Chondrocyte (in vitro differentiated cells): ENCODE results near the gene ARHGAP15. TPM values are rescaled to one million over a fixed set of nuclear protein-coding genes. Genes with fewer than 3 reads are reported as not detected.

Experiments
- DNase-seq: peaks from one replicate; pipeline ENCODE4 v3.0.0; 2021; ENCODE audit warnings: mixed read lengths, low spot score
- H3K27ac Mint-ChIP-seq: one replicate; pipeline ENCODE4 v1.8.0; 2021; ENCODE audit warnings: mild to moderate bottlenecking, moderate library complexity, mixed read lengths; ENCODE audit not compliant: unreplicated experiment
- H3K27me3 Mint-ChIP-seq: 2 replicates; pipeline ENCODE4 v1.8.0; 2021; ENCODE audit warnings: low read depth, mixed read lengths
- H3K36me3 Mint-ChIP-seq: 2 replicates; pipeline ENCODE4 v1.8.0; 2021; ENCODE audit warnings: low read depth, mixed read lengths
- H3K4me1 Mint-ChIP-seq: 2 replicates; pipeline ENCODE4 v1.8.0; 2021; ENCODE audit warnings: low read depth, mild to moderate bottlenecking, mixed read lengths
- H3K4me3 Mint-ChIP-seq: one replicate; pipeline ENCODE4 v1.8.0; 2021; ENCODE audit warnings: mild to moderate bottlenecking, moderate library complexity, mixed read lengths; ENCODE audit not compliant: unreplicated experiment
- H3K9me3 Mint-ChIP-seq: 2 replicates; pipeline ENCODE4 v1.8.0; 2021; ENCODE audit warnings: low read depth, mixed read lengths
- total RNA-seq: library from RNA; stranded (reverse); gene quantifications from 3 replicates; pipeline ENCODE4 v1.2.1, GENCODE V29; 2021
- TF ChIP-seq, protein P1 (sequence below): fragments of 200-600 bp; sonication (generic); IDR thresholded peaks from 2 replicates; pipeline ENCODE4 v1.5.0; 2021; ENCODE audit warnings: antibody characterized with exemption, mild to moderate bottlenecking, moderate library complexity

The ARHGAP15 gene
- total RNA-seq, 1 donor from 2014 or later = 0.42 TPM

DNA sequence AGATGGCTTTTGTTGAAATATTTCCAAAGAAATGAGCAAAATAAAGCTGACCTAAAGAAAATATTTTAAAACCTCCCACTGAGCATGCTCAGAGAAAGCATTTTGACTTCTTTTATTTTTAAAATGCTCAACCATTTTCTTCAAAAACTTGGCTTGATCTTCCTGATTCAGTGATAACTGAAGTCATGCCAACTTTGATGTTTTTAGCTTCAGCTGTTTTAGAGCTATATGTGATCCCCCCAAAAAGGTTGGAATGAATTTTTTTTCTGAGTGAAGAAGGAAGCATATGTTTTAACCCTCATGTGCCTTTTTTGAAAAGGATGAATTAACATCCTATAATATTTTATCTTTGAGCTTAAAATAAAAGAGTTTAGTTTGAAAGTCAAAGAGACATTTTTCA lies 612.0 kb downstream of the ARHGAP15 start:
- DNase-seq = no peak
- no peaks in the 10 kb centered on the region for H3K36me3 Mint-ChIP-seq
- H3K4me1 Mint-ChIP-seq = peaks cover 35% of the 10 kb centered on the region
- TF ChIP-seq, protein P1, sequence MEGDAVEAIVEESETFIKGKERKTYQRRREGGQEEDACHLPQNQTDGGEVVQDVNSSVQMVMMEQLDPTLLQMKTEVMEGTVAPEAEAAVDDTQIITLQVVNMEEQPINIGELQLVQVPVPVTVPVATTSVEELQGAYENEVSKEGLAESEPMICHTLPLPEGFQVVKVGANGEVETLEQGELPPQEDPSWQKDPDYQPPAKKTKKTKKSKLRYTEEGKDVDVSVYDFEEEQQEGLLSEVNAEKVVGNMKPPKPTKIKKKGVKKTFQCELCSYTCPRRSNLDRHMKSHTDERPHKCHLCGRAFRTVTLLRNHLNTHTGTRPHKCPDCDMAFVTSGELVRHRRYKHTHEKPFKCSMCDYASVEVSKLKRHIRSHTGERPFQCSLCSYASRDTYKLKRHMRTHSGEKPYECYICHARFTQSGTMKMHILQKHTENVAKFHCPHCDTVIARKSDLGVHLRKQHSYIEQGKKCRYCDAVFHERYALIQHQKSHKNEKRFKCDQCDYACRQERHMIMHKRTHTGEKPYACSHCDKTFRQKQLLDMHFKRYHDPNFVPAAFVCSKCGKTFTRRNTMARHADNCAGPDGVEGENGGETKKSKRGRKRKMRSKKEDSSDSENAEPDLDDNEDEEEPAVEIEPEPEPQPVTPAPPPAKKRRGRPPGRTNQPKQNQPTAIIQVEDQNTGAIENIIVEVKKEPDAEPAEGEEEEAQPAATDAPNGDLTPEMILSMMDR = no peak
- H3K27me3 Mint-ChIP-seq = no peaks in the 10 kb centered on the region
- H3K9me3 Mint-ChIP-seq = no peaks in the 10 kb centered on the region
- no peak overlapping the region for H3K4me3 Mint-ChIP-seq
- H3K27ac Mint-ChIP-seq = no peak overlapping the region

DNA sequence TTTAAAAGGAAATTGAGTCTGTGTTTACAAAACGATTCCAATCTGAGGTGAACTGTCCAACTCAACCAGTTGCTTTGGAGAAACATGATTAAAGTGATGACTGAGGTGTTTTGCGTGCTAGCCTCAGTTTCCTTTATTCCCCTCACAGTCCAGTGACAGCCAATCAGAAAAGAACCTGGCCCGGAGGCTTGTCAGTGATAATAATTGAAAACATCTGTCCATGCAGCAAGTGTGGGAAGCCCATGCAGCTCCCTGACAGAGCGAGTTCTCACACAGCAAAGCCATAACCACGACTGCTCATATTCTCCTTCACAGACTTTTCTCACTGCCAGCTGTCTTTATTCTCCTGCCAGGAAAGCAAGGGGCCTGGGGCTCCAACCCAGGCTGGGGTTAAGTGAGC lies 613.4 kb downstream of the ARHGAP15 start:
- no peak for DNase-seq

GRCh38 chr2:143744114-143744513 lies 614.9 kb downstream of the ARHGAP15 start:
- TF ChIP-seq, protein P1 = no peak
- H3K27me3 Mint-ChIP-seq = no peaks in the 10 kb centered on the region
- no peak overlapping the region for H3K4me3 Mint-ChIP-seq
- no peak for DNase-seq
- H3K36me3 Mint-ChIP-seq = no peaks in the 10 kb centered on the region
- peaks cover 35% of the 10 kb centered on the region for H3K4me1 Mint-ChIP-seq
- no peak overlapping the region for H3K27ac Mint-ChIP-seq
- H3K9me3 Mint-ChIP-seq = no peaks in the 10 kb centered on the region

More for the DNA sequence above, 613.4 kb downstream of the ARHGAP15 start:
- H3K9me3 Mint-ChIP-seq = no peaks in the 10 kb centered on the region
- H3K27ac Mint-ChIP-seq = peak overlapping the region; percentile 33
- H3K27me3 Mint-ChIP-seq = no peaks in the 10 kb centered on the region
- H3K4me3 Mint-ChIP-seq = no peak overlapping the region
- TF ChIP-seq, protein P1 = no peak
- peaks cover 35% of the 10 kb centered on the region for H3K4me1 Mint-ChIP-seq
- no peaks in the 10 kb centered on the region for H3K36me3 Mint-ChIP-seq

GRCh38 chr2:143745060-143745459 lies 615.8 kb downstream of the ARHGAP15 start:
- Mint-ChIP-seq H3K4me3 (no peak overlapping the region), H3K4me1 (peaks cover 33% of the 10 kb centered on the region), H3K36me3 (no peaks in the 10 kb centered on the region), H3K27ac (no peak overlapping the region), H3K9me3 (no peaks in the 10 kb centered on the region), H3K27me3 (no peaks in the 10 kb centered on the region)
- no peak for DNase-seq
- TF ChIP-seq, protein P1 = no peak

GRCh38 chr2:143754742-143755141 lies 625.5 kb downstream of the ARHGAP15 start:
- no peaks in the 10 kb centered on the region for H3K36me3 Mint-ChIP-seq
- no peaks in the 10 kb centered on the region for H3K27me3 Mint-ChIP-seq
- H3K9me3 Mint-ChIP-seq = no peaks in the 10 kb centered on the region
- TF ChIP-seq, protein P1 = no peak
- no peak for DNase-seq
- no peak overlapping the region for H3K4me3 Mint-ChIP-seq
- H3K27ac Mint-ChIP-seq = no peak overlapping the region
- H3K4me1 Mint-ChIP-seq = no peaks in the 10 kb centered on the region
